HepG2 (cell line): ENCODE data around the gene SERPINA6. TPM values are rescaled to one million over a fixed set of nuclear protein-coding genes. Genes with fewer than 3 reads are reported as not detected.

Experiments
- CEBPG ChIP-seq: IDR thresholded peaks from 2 replicates; pipeline ENCODE4 v1.6.1; 2016
- ISL2 ChIP-seq: sonication (generic); formaldehyde crosslinking; IDR thresholded peaks from 2 replicates; pipeline ENCODE4 v1.5.0; 2020; ENCODE audit warnings: missing genetic modification reagents
- MAFG ChIP-seq: sonication (generic); formaldehyde crosslinking; IDR thresholded peaks from 2 replicates; pipeline ENCODE4 v1.5.1; 2020; ENCODE audit warnings: mild to moderate bottlenecking, missing genetic modification reagents
- NFE2L1 ChIP-seq: sonication (generic); formaldehyde crosslinking; IDR thresholded peaks from 2 replicates; pipeline ENCODE4 v1.4.0; 2020; ENCODE audit warnings: missing genetic modification reagents, mild to moderate bottlenecking, borderline replicate concordance
- NFKB2 ChIP-seq: sonication (generic); formaldehyde crosslinking; IDR thresholded peaks from 2 replicates; pipeline ENCODE4 v1.4.0; 2020; ENCODE audit warnings: missing genetic modification reagents, borderline replicate concordance
- PRMT3 ChIP-seq: sonication (generic); formaldehyde crosslinking; IDR thresholded peaks from 2 replicates; pipeline ENCODE4 v1.8.1; 2022; ENCODE audit warnings: low read depth, mild to moderate bottlenecking, moderate library complexity, missing genetic modification reagents, borderline replicate concordance
- SATB2 ChIP-seq: sonication (generic); formaldehyde crosslinking; IDR thresholded peaks from 2 replicates; pipeline ENCODE4 v1.5.0; 2020; ENCODE audit warnings: missing genetic modification reagents
- SRY ChIP-seq: sonication (generic); formaldehyde crosslinking; IDR thresholded peaks from 2 replicates; pipeline ENCODE4 v1.8.0; 2022; ENCODE audit warnings: mild to moderate bottlenecking, missing genetic modification reagents
- ZFP36L2 ChIP-seq: sonication (generic); formaldehyde crosslinking; IDR thresholded peaks from 2 replicates; pipeline ENCODE4 v1.4.0; 2020; ENCODE audit warnings: missing genetic modification reagents
- ZNF615 ChIP-seq: sonication (generic); formaldehyde crosslinking; IDR thresholded peaks from 2 replicates; pipeline ENCODE4 v1.5.0; 2020; ENCODE audit warnings: mild to moderate bottlenecking, missing genetic modification reagents, borderline replicate concordance
- ZNF83 ChIP-seq: sonication (generic); formaldehyde crosslinking; IDR thresholded peaks from 2 replicates; pipeline ENCODE4 v1.4.0; 2020; ENCODE audit warnings: missing genetic modification reagents, mild to moderate bottlenecking, borderline replicate concordance
- ZNF841 ChIP-seq: sonication (generic); formaldehyde crosslinking; IDR thresholded peaks from 2 replicates; pipeline ENCODE4 v1.8.1; 2023; ENCODE audit warnings: missing genetic modification reagents, borderline replicate concordance
- polyA plus RNA-seq, 8 experiments: library from polyadenylated mRNA; depleted of rRNA in 3 of 8; stranded (reverse) in 7 of 8; unstranded in 1 of 8; fragments of >200 nt; fragmentation: Illumina TruSeq in 4 of 8; extraction: Trizol in 4 of 8; gene quantifications; 2 replicates each; pipeline versions ENCODE4 v1.2.1 to v1.2.3, GENCODE V29; 2011 to 2016; ENCODE audit warnings: low read depth in 4 of 8, missing spikeins in 1 of 8, mixed read lengths in 1 of 8; ENCODE audit not compliant: insufficient read depth in 1 of 8
- total RNA-seq, 5 experiments: library from RNA; depleted of rRNA; stranded (reverse); fragments of >200 nt; fragmentation: Illumina TruSeq; extraction: Trizol; gene quantifications; 2 replicates each; pipeline ENCODE4 v1.2.3, GENCODE V29; 2016; ENCODE audit warnings: low read depth in 1 of 5
- TF ChIP-seq, protein P1 (sequence below): sonication (generic); formaldehyde crosslinking; IDR thresholded peaks from 2 replicates; pipeline ENCODE4 v1.8.0; 2022; ENCODE audit warnings: mild to moderate bottlenecking, missing genetic modification reagents, borderline replicate concordance
- TF ChIP-seq, protein P2 (sequence below): sonication (generic); formaldehyde crosslinking; IDR thresholded peaks from 2 replicates; pipeline ENCODE4 v1.8.1; 2022; ENCODE audit warnings: mild to moderate bottlenecking, missing genetic modification reagents

The SERPINA6 gene
- total and polyA plus RNA-seq, 2 of the 13 experiments (the other 11 are each of a cell fraction or from before 2014, with no cell fraction given), result 260 to 333 TPM

DNA sequence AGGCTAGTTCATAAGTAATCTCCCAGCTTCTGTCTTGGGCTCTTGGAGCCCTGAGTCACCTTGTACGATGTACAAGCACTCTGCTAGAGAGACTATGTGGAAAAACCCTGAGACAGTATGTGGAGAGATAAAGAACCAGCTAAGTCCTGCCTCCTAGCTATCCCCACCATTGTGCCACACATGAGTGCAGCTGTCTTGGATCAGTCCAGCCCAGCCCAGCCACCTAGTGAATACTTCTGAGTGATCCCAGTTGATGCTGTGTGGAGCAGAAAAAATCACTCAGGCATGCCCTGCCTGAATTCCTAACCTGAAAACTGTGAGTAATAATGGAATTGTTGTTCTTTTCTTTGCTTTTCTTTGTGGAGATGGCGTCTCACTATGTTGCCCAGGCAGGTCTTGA, 5.1 kb upstream of the SERPINA6 start (continued):
- no peak for TF ChIP-seq PRMT3 (CRISPR knock-in tag)
- no peak for TF ChIP-seq MAFG (CRISPR knock-in tag)
- no peak for TF ChIP-seq SATB2 (CRISPR knock-in tag)
- TF ChIP-seq ZFP36L2 (CRISPR knock-in tag), result no peak
- TF ChIP-seq ISL2, result no peak
- TF ChIP-seq, protein P1, sequence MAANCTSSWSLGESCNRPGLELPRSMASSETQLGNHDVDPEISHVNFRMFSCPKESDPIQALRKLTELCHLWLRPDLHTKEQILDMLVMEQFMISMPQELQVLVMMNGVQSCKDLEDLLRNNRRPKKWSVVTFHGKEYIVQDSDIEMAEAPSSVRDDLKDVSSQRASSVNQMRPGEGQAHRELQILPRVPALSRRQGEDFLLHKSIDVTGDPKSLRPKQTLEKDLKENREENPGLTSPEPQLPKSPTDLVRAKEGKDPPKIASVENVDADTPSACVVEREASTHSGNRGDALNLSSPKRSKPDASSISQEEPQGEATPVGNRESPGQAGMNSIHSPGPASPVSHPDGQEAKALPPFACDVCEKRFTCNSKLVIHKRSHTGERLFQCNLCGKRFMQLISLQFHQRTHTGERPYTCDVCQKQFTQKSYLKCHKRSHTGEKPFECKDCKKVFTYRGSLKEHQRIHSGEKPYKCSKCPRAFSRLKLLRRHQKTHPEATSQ (CRISPR knock-in tag), result no peak
- TF ChIP-seq ZNF83 (CRISPR knock-in tag), result no peak
- no peak for TF ChIP-seq CEBPG (CRISPR knock-in tag)
- TF ChIP-seq SRY (CRISPR knock-in tag), result no peak
- TF ChIP-seq ZNF841 (CRISPR knock-in tag), result no peak
- no peak for TF ChIP-seq NFKB2 (CRISPR knock-in tag)
- no peak for TF ChIP-seq NFE2L1 (CRISPR knock-in tag)
- TF ChIP-seq, protein P2, sequence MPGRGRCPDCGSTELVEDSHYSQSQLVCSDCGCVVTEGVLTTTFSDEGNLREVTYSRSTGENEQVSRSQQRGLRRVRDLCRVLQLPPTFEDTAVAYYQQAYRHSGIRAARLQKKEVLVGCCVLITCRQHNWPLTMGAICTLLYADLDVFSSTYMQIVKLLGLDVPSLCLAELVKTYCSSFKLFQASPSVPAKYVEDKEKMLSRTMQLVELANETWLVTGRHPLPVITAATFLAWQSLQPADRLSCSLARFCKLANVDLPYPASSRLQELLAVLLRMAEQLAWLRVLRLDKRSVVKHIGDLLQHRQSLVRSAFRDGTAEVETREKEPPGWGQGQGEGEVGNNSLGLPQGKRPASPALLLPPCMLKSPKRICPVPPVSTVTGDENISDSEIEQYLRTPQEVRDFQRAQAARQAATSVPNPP, result no peak
- no peak for TF ChIP-seq ZNF615
- TF ChIP-seq, all 625 proteins: peak for 0
